Stimulated activated CD4-positive, alpha-beta T cell treated with anti-CD3 and anti-CD28 coated beads, Interleukin-4, amount 100 ng/mL, for 24 hours (primary cell): ENCODE measurements around the gene WFDC12.

Experiments
- DNase-seq: peaks from one replicate; pipeline ENCODE4 v3.0.0-alpha.2; 2020

The WFDC12 gene

DNA sequence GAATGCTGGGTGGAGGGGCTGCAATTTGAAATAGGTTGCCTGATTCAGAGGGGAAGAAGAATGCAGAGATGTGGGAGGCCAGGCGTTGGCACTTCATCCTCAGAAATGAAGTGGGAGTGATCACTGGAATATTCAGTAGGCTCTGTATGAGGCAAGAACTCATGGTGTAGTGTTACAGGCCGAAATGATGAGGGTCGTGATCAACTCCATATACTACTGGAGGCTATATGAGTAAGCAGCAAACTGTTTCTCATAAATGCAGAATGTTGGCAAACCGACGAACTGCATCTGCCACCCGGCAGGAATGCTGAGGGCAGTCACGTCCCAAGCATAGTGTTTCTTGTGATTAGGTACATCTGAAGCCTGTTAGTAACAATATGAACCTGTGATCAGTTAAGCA is 36.0 kb downstream of the WFDC12 start:
- no peak for DNase-seq

DNA sequence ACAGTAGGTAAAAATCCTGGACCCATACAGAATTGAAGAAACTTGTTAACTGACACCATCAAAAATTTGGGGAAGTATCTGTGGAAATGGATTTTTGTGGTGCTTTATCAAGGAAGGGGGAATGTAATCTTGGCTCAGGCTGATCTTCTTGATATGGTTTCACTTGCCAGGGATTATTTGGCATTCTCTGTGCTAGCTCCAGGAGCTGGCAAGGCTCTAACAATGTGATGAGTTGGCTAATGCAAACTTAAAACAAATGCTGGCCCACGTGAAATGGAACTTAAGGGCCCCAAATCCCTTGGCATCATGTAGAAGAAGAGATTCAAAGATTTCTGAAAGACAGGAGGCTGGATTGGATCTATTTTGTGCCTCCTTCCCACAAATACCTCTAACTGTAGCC is 36.5 kb downstream of the WFDC12 start:
- no peak for DNase-seq

DNA sequence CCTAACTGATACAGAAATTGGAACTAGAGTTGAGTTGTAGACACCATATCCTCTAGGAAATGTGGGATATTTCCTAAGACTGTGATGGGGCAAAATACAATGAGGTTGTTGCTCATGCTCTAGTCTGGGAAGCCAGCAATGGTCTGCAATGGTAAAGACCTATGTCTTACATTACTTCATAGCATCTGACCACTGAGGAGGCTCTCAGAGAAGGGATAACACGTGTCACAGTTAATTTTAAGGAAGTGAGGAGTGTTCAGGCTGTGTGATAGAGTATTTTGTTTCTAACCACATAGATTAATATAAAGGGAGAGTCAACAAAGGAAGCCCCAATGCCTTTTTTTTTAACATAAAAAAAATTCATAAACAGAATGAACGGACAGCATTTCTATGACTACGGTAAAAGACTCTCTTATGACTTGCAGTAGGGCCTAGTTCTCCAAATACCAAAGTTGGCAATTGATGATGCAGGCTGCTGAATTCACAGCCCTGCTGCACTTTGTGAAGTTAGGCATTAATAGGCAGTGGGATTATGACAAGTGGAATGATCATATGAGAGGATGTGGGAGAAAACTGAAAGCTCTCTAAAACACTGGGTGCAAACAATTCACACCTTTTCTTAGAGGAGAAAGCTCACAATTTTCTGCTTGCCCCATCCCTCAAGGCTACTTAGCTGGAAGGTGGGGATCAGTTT is 37.0 kb downstream of the WFDC12 start:
- DNase-seq: no peak

DNA sequence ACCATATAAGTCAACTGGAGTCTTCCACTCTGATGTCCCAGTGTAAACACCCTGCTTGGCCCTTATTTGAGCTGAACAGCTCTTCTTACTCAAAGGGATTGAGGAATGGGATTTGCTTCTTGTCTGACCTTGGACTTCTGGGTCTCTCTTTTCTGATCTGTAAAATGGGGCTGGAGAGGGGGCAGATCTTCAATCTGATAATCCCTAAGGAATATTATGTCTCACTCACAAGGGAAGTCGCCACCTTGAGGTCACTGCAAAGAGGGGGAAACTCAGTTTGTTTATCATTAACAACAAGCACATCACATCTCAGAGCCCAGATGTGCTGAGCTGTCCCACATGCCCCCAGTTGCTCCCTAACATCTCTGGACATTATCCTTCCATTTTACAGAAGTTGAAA is 38.4 kb downstream of the WFDC12 start:
- DNase-seq: no peak

DNA sequence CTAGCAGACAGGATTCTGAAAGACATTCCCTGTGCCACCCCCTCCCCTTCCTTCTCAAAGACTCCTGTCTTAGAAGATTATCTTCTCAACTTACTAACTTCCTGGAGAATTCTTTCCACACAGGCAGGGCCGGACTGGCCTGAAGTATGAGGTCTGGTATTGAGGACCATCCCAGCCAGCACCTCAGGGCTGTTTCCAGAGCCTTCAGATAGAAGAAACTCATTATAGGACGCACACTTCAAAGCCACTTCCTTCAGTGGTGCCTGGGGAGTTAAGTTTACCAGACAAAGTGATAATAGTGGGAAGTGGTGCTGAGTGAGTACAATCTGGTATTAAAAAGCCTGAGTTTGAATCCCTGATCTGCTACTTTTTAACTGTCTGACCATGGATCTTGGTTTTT is 39.0 kb downstream of the WFDC12 start:
- DNase-seq: no peak

DNA sequence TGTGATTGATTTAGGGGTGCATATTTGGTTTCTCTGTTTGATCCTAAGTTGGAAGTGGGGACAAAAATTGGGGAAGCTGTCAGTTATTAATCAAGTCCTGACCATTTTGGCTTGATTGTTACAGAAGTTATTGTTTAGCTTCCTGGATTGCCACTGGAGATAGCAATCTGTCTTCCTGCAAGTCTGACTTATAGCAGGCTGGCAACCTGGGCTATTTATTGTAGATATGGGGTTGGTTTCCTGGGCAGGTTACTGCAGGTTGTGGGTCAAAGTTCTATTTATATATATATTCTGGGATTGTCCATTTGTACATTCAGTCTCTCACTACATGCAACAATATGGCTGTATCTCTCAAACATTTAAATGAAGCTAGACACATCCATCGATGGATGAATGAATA is 41.1 kb downstream of the WFDC12 start:
- DNase-seq: no peak

DNA sequence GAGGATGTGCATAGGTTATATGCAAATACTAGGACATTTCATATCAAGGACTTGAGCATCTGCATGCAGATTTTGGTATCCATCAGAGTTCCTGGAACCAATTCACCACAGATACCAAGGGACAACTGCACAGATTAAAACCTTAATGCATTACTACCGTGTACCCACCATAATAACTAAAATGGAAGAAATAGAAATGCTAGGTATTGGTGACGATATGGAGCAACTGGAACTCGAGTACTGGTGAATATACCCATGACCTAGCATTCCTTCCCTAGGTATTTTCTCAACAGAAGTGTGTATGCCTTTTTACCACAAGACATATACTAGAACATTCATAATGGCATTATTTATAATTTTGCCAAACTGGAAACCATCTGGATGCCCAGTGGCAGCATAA is 41.8 kb downstream of the WFDC12 start:
- DNase-seq: no peak

DNA sequence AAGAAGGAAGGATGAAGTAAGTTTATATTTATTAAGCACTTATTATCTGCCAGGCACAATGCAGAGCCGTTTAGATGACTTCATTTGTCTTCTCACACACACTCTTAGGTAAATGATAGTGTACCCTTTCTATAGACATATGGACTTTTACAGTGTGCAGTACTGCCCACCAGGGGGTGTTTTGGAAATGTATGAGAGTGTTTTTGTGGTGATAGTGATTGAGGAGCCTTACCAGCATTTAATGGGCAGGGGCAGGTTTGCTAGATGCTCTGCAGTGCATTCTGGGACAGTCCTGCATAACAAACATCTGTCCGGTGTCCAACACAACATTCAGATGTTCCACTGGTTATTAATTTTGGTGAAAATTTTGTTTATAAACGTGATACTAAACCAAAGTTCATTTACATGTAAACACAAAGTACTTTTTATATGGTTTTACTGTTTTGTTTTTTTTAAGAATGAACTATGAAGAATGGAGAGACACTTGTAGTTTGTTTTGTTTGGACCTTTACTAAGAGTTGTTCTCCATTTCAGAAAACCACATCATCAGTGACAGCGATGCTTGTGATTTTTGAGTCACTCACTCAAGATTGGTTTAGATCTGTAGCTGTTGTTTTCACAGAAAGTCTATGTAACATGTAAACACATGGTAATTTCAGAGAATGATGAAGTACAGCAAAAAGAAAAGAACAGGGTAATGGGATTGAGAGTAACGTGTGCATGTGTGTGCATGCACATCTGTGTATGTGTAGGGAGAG is 43.2 kb downstream of the WFDC12 start:
- DNase-seq: no peak

DNA sequence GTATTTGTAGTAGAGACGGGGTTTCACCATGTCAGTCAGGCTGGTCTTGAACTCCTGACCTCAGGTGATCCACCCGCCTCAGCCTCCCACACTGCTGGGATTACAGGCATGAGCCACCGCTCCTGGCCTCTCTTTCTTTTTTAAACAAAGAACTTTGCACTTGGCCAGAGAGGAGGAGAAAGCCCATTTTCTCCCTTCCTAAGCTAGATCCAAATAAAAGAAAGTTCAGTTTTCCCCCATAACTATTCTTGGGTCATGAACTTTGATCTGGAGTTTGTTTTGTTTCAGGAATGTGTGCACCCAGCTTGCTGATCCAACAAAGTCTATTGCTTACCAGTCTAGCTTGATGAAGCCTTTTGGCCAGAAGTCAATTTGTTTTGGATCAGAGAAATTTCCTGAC is 46.7 kb downstream of the WFDC12 start:
- DNase-seq: no peak
